ENCODE measurements around the gene GINM1. TPM values are rescaled to one million over a fixed set of nuclear protein-coding genes. Genes with fewer than 3 reads are reported as not detected.
A peak's percentile ranks its signal among the peaks of the same experiment; 100 is the strongest.

The GINM1 gene
- total RNA-seq, 1 experiment from 2014 or later = 24.0 TPM

GRCh38 chr6:149541139-149541538 lies 25.0 kb upstream of the GINM1 start:
- POLR2A ChIA-PET (ENCODE audit: low non-redundant PET) = no interaction called here
- no peaks in the 10 kb centered on the region for H3K4me1 ChIP-seq (ENCODE audit: insufficient read depth, low read length, poor library complexity, severe bottlenecking)
- DNase-seq (ENCODE audit: low spot score) = no peak

GRCh38 chr6:149544646-149545257 lies 21.4 kb upstream of the GINM1 start:
- H3K27me3 ChIP-seq (replicated peaks; ENCODE audit: insufficient read depth, low read depth, low read length, poor library complexity) = no peaks in the 10 kb centered on the region
- DNase-seq (ENCODE audit: low spot score) = peak; percentile 6
- intact Hi-C loops (cut with micrococcal nuclease; ENCODE audit: unreplicated experiment) = loop anchor here (5.0 kb wide), 1 partner anchor 383 kb away; no protein-coding TSS in a partner anchor
- POLR2A ChIA-PET (ENCODE audit: low non-redundant PET) = no interaction called here
- no TSS peak for BruUV-seq (replicated peaks)
- H3K4me3 ChIP-seq (ENCODE audit: low read depth, low read length, poor library complexity, severe bottlenecking) = peak overlapping the region; percentile 82
- peak overlapping the region; percentile 89 for H3K27ac ChIP-seq (ENCODE audit: low read depth, low read length, poor library complexity, severe bottlenecking)
- CTCF ChIA-PET = no interaction called here
- H3K36me3 ChIP-seq (ENCODE audit: insufficient read depth, low read length, poor library complexity, severe bottlenecking) = peaks cover 12% of the 10 kb centered on the region
- H3K4me1 ChIP-seq (ENCODE audit: insufficient read depth, low read length, poor library complexity, severe bottlenecking) = no peaks in the 10 kb centered on the region
- H3K9me3 ChIP-seq (ENCODE audit: low read depth, low read length, poor library complexity, severe bottlenecking) = no peaks in the 10 kb centered on the region
- TF ChIP-seq EZH2 (IDR thresholded peaks at IDR 0.05; ENCODE audit: borderline replicate concordance, low read depth, low read length, poor library complexity, severe bottlenecking) (no peak), CTCF (conservative IDR thresholded peaks at IDR 0.05; ENCODE audit: low read depth, low read length) (no peak)

More at GRCh38 chr6:149541139-149541538, 25.0 kb upstream of the GINM1 start:
- BruUV-seq (replicated peaks) = no TSS peak
- no peak overlapping the region for H3K4me3 ChIP-seq (ENCODE audit: low read depth, low read length, poor library complexity, severe bottlenecking)
- no peaks in the 10 kb centered on the region for H3K9me3 ChIP-seq (ENCODE audit: low read depth, low read length, poor library complexity, severe bottlenecking)
- CTCF ChIA-PET = no interaction called here
- TF ChIP-seq EZH2 (IDR thresholded peaks at IDR 0.05; ENCODE audit: borderline replicate concordance, low read depth, low read length, poor library complexity, severe bottlenecking) = no peak
- TF ChIP-seq CTCF (conservative IDR thresholded peaks at IDR 0.05; ENCODE audit: low read depth, low read length) = no peak
- H3K27me3 ChIP-seq (replicated peaks; ENCODE audit: insufficient read depth, low read depth, low read length, poor library complexity) = no peaks in the 10 kb centered on the region
- peaks cover 39% of the 10 kb centered on the region for H3K36me3 ChIP-seq (ENCODE audit: insufficient read depth, low read length, poor library complexity, severe bottlenecking)
- intact Hi-C loops (cut with micrococcal nuclease; ENCODE audit: unreplicated experiment) = no loop called here
- H3K27ac ChIP-seq (ENCODE audit: low read depth, low read length, poor library complexity, severe bottlenecking) = no peak overlapping the region

GRCh38 chr6:149545258-149545753 lies 20.9 kb upstream of the GINM1 start:
- H3K9me3 ChIP-seq (ENCODE audit: low read depth, low read length, poor library complexity, severe bottlenecking) = no peaks in the 10 kb centered on the region
- 0 out of 2 replicates have a peak, but pooled peaks have one; percentile 27 for TF ChIP-seq CTCF (conservative IDR thresholded peaks at IDR 0.05; ENCODE audit: low read depth, low read length)
- no peak for TF ChIP-seq EZH2 (IDR thresholded peaks at IDR 0.05; ENCODE audit: borderline replicate concordance, low read depth, low read length, poor library complexity, severe bottlenecking)
- H3K27me3 ChIP-seq (replicated peaks; ENCODE audit: insufficient read depth, low read depth, low read length, poor library complexity) = no peaks in the 10 kb centered on the region
- intact Hi-C loops (cut with micrococcal nuclease; ENCODE audit: unreplicated experiment) = loop anchor here (5.0 kb wide), 1 partner anchor 382 kb away; no protein-coding TSS in a partner anchor
- peak overlapping the region; percentile 82 for H3K4me3 ChIP-seq (ENCODE audit: low read depth, low read length, poor library complexity, severe bottlenecking)
- ChIA-PET POLR2A (ENCODE audit: low non-redundant PET) (no interaction called here), CTCF (interaction anchor here (0.6 to 1.2 kb wide), 5 partner anchors 15 to 514 kb away, joined by 3 to 5 read pairs (median 4); no protein-coding TSS in a partner anchor)
- H3K27ac ChIP-seq (ENCODE audit: low read depth, low read length, poor library complexity, severe bottlenecking) = peak overlapping the region; percentile 89
- BruUV-seq (replicated peaks) = TSS peak; percentile 68
- H3K4me1 ChIP-seq (ENCODE audit: insufficient read depth, low read length, poor library complexity, severe bottlenecking) = no peaks in the 10 kb centered on the region
- peaks cover 7% of the 10 kb centered on the region for H3K36me3 ChIP-seq (ENCODE audit: insufficient read depth, low read length, poor library complexity, severe bottlenecking)
- DNase-seq (ENCODE audit: low spot score) = peak; percentile 65

All from A673 (cell line).